ENCODE results near the gene NHEJ1. TPM values are rescaled to one million over a fixed set of nuclear protein-coding genes. Genes with fewer than 3 reads are reported as not detected.
"Not testable (repeated sequence)": the region's sequence is repeated elsewhere in the genome, so short reads cannot be mapped to it uniquely, and the experiment has no call there.

The NHEJ1 gene
- total RNA-seq, 1 donor = 21.7 TPM

DNA sequence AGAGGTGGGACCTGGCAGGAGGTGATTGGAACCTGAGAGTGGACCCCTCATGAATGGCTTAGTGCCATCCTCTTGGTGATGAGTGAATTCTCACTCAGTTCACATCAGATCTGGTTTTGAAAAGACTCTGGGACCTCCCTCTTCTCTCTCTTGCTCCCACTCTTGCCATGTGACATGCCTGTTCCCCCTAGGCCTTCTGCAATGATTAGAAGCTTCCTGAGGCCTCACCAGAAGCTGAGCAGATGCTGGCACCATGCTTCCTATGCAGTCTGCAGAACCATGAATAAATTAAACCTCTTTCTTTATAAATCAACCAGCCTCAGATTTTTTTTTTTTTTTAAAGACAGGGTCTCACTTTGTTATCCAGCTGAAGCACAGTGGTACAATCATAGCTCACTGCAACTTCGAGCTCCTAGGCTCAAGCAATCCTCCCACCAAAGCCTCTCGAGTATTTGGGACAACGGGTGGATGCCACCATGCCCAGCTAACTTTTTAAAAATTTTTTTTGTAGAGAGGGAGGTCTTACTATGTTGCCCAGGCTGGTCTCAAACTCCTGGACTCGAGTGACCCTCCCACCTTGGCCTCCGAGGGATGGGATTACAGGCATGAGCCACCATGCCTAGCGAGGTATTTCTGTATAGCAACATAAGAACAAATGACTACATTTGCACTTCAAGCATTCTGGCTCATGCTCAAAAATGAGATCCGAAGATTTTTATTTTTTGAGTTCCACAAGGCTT lies 44.0 kb upstream of the NHEJ1 start:
- Histone ChIP-seq H3K4me3 (ENCODE audit: insufficient read depth, low read length) (no peak overlapping the region), H3K27me3 (ENCODE audit: insufficient read depth, low read length) (no peaks in the 10 kb centered on the region), H2AFZ (ENCODE audit: low read length) (no peak overlapping the region), H3K4me1 (ENCODE audit: insufficient read depth, low read length) (peaks cover 18% of the 10 kb centered on the region), H3K79me2 (ENCODE audit: insufficient read depth, low read length) (peaks cover 3% of the 10 kb centered on the region), H4K20me1 (ENCODE audit: insufficient read depth, low read length) (no peaks in the 10 kb centered on the region), H3K4me2 (ENCODE audit: insufficient read depth, low read length) (no peak overlapping the region), H3K27ac (ENCODE audit: low read depth, low read length) (no peak overlapping the region), H3K36me3 (ENCODE audit: insufficient read depth, low read length) (peaks cover 15% of the 10 kb centered on the region), H3K9me3 (ENCODE audit: low read depth, low read length) (no peaks in the 10 kb centered on the region)
- DNase-seq (ENCODE audit: insufficient read length, low spot score, missing footprints) = no peak
- TF ChIP-seq, protein P1, sequence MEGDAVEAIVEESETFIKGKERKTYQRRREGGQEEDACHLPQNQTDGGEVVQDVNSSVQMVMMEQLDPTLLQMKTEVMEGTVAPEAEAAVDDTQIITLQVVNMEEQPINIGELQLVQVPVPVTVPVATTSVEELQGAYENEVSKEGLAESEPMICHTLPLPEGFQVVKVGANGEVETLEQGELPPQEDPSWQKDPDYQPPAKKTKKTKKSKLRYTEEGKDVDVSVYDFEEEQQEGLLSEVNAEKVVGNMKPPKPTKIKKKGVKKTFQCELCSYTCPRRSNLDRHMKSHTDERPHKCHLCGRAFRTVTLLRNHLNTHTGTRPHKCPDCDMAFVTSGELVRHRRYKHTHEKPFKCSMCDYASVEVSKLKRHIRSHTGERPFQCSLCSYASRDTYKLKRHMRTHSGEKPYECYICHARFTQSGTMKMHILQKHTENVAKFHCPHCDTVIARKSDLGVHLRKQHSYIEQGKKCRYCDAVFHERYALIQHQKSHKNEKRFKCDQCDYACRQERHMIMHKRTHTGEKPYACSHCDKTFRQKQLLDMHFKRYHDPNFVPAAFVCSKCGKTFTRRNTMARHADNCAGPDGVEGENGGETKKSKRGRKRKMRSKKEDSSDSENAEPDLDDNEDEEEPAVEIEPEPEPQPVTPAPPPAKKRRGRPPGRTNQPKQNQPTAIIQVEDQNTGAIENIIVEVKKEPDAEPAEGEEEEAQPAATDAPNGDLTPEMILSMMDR (IDR thresholded peaks at IDR 0.05; ENCODE audit: extremely low read depth, low read depth, low read length) = no peak

DNA sequence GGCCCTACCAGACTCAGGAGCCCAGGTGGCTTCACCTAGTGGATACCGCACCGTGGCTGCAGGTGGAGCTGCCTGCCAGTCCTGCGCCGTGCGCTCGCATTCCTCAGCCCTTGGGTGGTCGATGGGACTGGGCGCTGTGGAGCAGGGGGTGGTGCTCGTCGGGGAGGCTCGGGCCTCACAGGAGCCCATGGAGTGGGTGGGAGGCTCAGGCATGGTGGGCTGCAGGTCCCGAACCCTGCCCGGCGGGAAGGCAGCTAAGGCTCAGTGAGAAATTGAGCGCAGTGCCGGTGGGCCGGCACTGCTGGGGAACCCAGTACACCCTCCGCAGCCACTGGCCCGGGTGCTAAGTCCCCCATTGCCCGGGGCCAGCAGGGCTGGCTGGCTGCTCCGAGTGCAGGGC lies 40.7 kb upstream of the NHEJ1 start:
- H3K9me3 ChIP-seq (ENCODE audit: low read depth, low read length); H3K27me3 ChIP-seq (ENCODE audit: insufficient read depth, low read length); H3K4me1 ChIP-seq (ENCODE audit: insufficient read depth, low read length); H3K36me3 ChIP-seq (ENCODE audit: insufficient read depth, low read length); H3K4me3 ChIP-seq (ENCODE audit: insufficient read depth, low read length); H3K27ac ChIP-seq (ENCODE audit: low read depth, low read length); H2AFZ ChIP-seq (ENCODE audit: low read length); H3K79me2 ChIP-seq (ENCODE audit: insufficient read depth, low read length); DNase-seq (ENCODE audit: insufficient read length, low spot score, missing footprints); H3K4me2 ChIP-seq (ENCODE audit: insufficient read depth, low read length); H4K20me1 ChIP-seq (ENCODE audit: insufficient read depth, low read length): not testable (repeated sequence)

DNA sequence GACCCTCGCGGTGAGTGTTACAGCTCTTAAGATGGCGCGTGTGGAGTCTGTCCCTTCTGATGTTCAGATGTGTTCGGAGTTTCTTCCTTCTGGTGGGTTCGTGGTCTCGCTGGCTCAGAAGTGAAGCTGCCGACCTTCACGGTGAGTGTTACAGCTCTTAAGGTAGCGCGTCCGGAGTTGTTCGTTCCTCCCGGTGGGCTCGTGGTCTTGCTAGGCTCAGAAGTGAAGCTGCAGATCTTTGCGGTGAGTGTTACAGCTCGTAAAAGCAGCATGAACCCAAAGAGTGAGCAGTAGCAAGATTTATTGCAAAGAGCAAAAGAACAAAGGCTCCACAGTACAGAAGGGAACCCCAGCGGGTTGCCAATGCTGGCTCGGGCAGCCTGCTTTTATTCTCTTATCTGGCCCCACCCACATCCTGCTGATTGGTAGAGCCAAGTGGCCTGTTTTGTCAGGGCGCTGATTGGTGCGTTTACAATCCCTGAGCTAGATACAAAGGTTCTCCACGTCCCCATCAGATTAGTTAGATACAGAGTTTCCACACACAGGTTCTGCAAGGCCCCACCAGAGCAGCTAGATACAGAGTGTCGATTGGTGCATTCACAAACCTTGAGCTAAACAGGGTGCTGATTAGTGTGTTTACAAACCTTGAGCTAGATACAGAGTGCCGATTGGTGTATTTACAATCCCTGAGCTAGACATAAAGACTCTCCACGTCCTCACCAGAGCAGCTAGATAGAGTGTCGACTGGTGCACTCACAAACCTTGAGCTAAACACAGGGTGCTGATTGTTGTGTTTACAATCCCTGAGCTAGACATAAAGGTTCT lies 40.1 kb upstream of the NHEJ1 start:
- H3K79me2 ChIP-seq (ENCODE audit: insufficient read depth, low read length); H2AFZ ChIP-seq (ENCODE audit: low read length); H3K27me3 ChIP-seq (ENCODE audit: insufficient read depth, low read length); H3K4me1 ChIP-seq (ENCODE audit: insufficient read depth, low read length); DNase-seq (ENCODE audit: insufficient read length, low spot score, missing footprints); H3K4me3 ChIP-seq (ENCODE audit: insufficient read depth, low read length); H3K27ac ChIP-seq (ENCODE audit: low read depth, low read length); H3K9me3 ChIP-seq (ENCODE audit: low read depth, low read length); H4K20me1 ChIP-seq (ENCODE audit: insufficient read depth, low read length); H3K4me2 ChIP-seq (ENCODE audit: insufficient read depth, low read length); H3K36me3 ChIP-seq (ENCODE audit: insufficient read depth, low read length): not testable (repeated sequence)

DNA sequence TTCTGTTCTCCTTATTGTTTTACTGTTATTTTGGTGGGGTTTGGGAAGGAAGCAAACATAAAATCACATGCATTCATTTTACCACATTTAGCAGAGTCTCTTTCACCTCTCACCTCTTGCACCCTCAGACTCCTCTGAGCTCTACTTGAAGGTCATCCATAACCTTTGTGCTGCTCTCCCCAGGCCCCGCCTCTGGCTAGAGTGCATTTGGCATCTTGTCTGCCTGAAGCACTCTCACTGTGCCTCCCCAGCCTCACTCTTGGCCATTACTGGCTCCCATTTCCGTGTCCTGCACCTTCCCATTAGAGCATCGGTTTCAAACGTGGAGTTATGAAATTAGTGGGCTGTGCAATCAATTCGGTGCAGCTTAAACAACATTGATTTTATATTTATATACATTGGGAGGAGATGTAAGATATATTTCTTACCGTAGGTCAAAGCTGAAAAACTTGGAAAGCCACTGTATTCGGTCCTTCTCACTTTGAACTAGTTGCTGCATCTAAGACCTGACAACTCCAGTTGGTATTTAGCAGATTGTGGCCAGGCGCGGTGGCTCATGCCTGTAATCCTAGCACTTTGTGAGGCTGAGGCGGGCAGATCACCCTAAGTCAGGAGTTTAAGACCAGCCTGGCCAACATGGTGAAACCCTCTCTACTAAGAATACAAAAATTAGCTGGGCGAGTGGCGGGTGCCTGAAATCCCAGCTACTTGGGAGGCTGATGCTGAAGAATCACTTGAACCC lies 39.0 kb upstream of the NHEJ1 start:
- H3K79me2 ChIP-seq (ENCODE audit: insufficient read depth, low read length) = no peaks in the 10 kb centered on the region
- DNase-seq (ENCODE audit: insufficient read length, low spot score, missing footprints) = peak; percentile 64
- H3K4me1 ChIP-seq (ENCODE audit: insufficient read depth, low read length) = no peaks in the 10 kb centered on the region
- H2AFZ ChIP-seq (ENCODE audit: low read length) = no peak overlapping the region
- H3K27ac ChIP-seq (ENCODE audit: low read depth, low read length) = no peak overlapping the region
- TF ChIP-seq, protein P1 (IDR thresholded peaks at IDR 0.05; ENCODE audit: extremely low read depth, low read depth, low read length) = no peak
- no peaks in the 10 kb centered on the region for H4K20me1 ChIP-seq (ENCODE audit: insufficient read depth, low read length)
- H3K9me3 ChIP-seq (ENCODE audit: low read depth, low read length) = no peaks in the 10 kb centered on the region
- H3K27me3 ChIP-seq (ENCODE audit: insufficient read depth, low read length) = peaks cover 5% of the 10 kb centered on the region
- no peak overlapping the region for H3K4me2 ChIP-seq (ENCODE audit: insufficient read depth, low read length)
- H3K4me3 ChIP-seq (ENCODE audit: insufficient read depth, low read length) = no peak overlapping the region
- H3K36me3 ChIP-seq (ENCODE audit: insufficient read depth, low read length) = no peaks in the 10 kb centered on the region

All from osteoblast (primary cell).